PC-9 (cell line): ENCODE measurements around the gene ACTL8. TPM values are rescaled to one million over a fixed set of nuclear protein-coding genes. Genes with fewer than 3 reads are reported as not detected.

Source experiments
- BruUV-seq: library from RNA; stranded (reverse); fragments of 400-500 nt; replicated peaks from 2 replicates; lab custom pipeline; 2021; lab: Mats Ljungman, UMichigan
- CTCF ChIA-PET: fragments of 300-600 bp; sonication (Branson Sonifier 250); formaldehyde crosslinking; loops from one replicate; lab custom pipeline; 2022; ENCODE audit warnings: antibody characterized with exemption; lab: Charles Lee
- POLR2A ChIA-PET: fragments of 300-600 bp; sonication (Branson Sonifier 250); formaldehyde crosslinking; loops from one replicate; lab custom pipeline; 2022; ENCODE audit warnings: antibody characterized with exemption; ENCODE audit not compliant: unreplicated experiment; lab: Charles Lee
- DNase-seq, 2 experiments: peaks; one replicate each; pipeline versions ENCODE4 v3.0.0 to v3.0.0-alpha.2; 2015 to 2022; ENCODE audit warnings: mixed read lengths in 1 of 2
- H2AFZ ChIP-seq: fragments of 200-600 bp; sonication (generic); 2 replicates; pipeline ENCODE4 v1.8.1; 2017; ENCODE audit warnings: antibody characterized with exemption
- H3F3A ChIP-seq: fragments of 200-600 bp; sonication (generic); 2 replicates; pipeline ENCODE4 v1.8.1; 2017; ENCODE audit warnings: antibody characterized with exemption, mild to moderate bottlenecking, low read depth; ENCODE audit not compliant: insufficient read depth
- H3K27ac ChIP-seq: fragments of 200-600 bp; sonication (generic); 2 replicates; pipeline ENCODE4 v1.6.1; 2016; ENCODE audit warnings: mixed run types
- H3K27me3 ChIP-seq: fragments of 200-600 bp; sonication (generic); 2 replicates; pipeline ENCODE4 v1.6.1; 2016; ENCODE audit warnings: low read depth, mixed run types; ENCODE audit not compliant: insufficient read depth
- H3K36me3 ChIP-seq: fragments of 200-600 bp; sonication (generic); 2 replicates; pipeline ENCODE4 v1.6.1; 2016; ENCODE audit warnings: low read depth, mixed run types
- H3K4me1 ChIP-seq: fragments of 200-600 bp; sonication (generic); replicated peaks from 2 replicates; pipeline ENCODE4 v1.6.1; 2016; ENCODE audit warnings: mixed run types; ENCODE audit not compliant: insufficient read depth
- H3K4me2 ChIP-seq: fragments of 200-600 bp; sonication (generic); 2 replicates; pipeline ENCODE4 v1.6.1; 2017; ENCODE audit warnings: mixed run types
- H3K4me3 ChIP-seq: fragments of 200-600 bp; sonication (generic); 2 replicates; pipeline ENCODE4 v1.6.1; 2016; ENCODE audit warnings: mixed run types
- H3K79me2 ChIP-seq: fragments of 200-600 bp; sonication (generic); 2 replicates; pipeline ENCODE4 v1.6.1; 2017; ENCODE audit warnings: low read depth, mixed run types
- H3K9me2 ChIP-seq: fragments of 200-600 bp; sonication (generic); 2 replicates; pipeline ENCODE4 v1.8.1; 2017; ENCODE audit warnings: mild to moderate bottlenecking; ENCODE audit not compliant: insufficient read depth
- H3K9me3 ChIP-seq: fragments of 200-600 bp; sonication (generic); 2 replicates; pipeline ENCODE4 v1.8.1; 2016; ENCODE audit warnings: low read depth; ENCODE audit not compliant: insufficient read depth
- H4K20me1 ChIP-seq: fragments of 200-600 bp; sonication (generic); 2 replicates; pipeline ENCODE4 v1.8.1; 2017; ENCODE audit not compliant: insufficient read depth
- EZH2 ChIP-seq: fragments of 200-600 bp; sonication (generic); IDR thresholded peaks from 2 replicates; pipeline ENCODE4 v1.8.0; 2017; ENCODE audit warnings: antibody characterized with exemption, low read depth
- intact Hi-C: fragments of 100-400 bp; cut with micrococcal nuclease; formaldehyde crosslinking; loops from one replicate; pipeline ENCODE4 v1.10.0; 2022; ENCODE audit not compliant: unreplicated experiment
- total RNA-seq: library from RNA; stranded (reverse); gene quantifications from 2 replicates; pipeline ENCODE4 v1.2.3, GENCODE V29; 2021
- TF ChIP-seq, protein P1 (sequence below): fragments of 200-600 bp; sonication (generic); conservative IDR thresholded peaks from 2 replicates; pipeline ENCODE4 v1.6.1; 2017; ENCODE audit warnings: mixed run types, antibody characterized with exemption, mild to moderate bottlenecking, moderate library complexity

The ACTL8 gene
- total RNA-seq, 1 experiment from 2014 or later = 0.68 TPM

DNA sequence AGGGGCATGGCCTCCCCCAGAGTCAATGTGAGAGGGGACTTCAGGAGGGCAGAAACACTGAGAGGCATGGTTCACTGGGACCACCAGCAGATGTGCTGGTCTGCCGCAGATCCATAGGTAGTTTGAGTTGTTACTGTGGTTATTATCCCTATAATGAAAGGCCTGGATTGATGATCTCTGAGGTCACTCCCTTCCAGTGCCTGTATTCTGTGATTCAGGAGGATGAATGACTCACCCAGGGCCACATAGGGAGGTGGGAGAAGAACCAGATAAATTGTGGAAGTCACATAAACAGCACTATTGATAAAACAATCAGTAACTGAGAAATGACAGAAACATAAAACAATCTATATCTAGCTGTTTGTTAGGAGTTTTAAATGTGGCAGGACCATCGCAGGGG is 22.7 kb upstream of the ACTL8 start:
- H3K27ac ChIP-seq = no peak overlapping the region
- no peak overlapping the region for H3K4me3 ChIP-seq
- H3K4me1 ChIP-seq = no peaks in the 10 kb centered on the region
- no peaks in the 10 kb centered on the region for H3F3A ChIP-seq
- DNase-seq = no peak
- ChIA-PET CTCF (no interaction called here), POLR2A (no interaction called here)
- no peaks in the 10 kb centered on the region for H3K9me3 ChIP-seq
- no peaks in the 10 kb centered on the region for H3K79me2 ChIP-seq
- H3K9me2 ChIP-seq = no peaks in the 10 kb centered on the region
- TF ChIP-seq EZH2 = no peak
- TF ChIP-seq, protein P1, sequence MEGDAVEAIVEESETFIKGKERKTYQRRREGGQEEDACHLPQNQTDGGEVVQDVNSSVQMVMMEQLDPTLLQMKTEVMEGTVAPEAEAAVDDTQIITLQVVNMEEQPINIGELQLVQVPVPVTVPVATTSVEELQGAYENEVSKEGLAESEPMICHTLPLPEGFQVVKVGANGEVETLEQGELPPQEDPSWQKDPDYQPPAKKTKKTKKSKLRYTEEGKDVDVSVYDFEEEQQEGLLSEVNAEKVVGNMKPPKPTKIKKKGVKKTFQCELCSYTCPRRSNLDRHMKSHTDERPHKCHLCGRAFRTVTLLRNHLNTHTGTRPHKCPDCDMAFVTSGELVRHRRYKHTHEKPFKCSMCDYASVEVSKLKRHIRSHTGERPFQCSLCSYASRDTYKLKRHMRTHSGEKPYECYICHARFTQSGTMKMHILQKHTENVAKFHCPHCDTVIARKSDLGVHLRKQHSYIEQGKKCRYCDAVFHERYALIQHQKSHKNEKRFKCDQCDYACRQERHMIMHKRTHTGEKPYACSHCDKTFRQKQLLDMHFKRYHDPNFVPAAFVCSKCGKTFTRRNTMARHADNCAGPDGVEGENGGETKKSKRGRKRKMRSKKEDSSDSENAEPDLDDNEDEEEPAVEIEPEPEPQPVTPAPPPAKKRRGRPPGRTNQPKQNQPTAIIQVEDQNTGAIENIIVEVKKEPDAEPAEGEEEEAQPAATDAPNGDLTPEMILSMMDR = no peak
- intact Hi-C loops = no loop called here
- no TSS peak for BruUV-seq
- H3K36me3 ChIP-seq = no peaks in the 10 kb centered on the region
- no peak overlapping the region for H3K4me2 ChIP-seq
- H3K27me3 ChIP-seq = no peaks in the 10 kb centered on the region
- no peaks in the 10 kb centered on the region for H4K20me1 ChIP-seq
- no peak overlapping the region for H2AFZ ChIP-seq

DNA sequence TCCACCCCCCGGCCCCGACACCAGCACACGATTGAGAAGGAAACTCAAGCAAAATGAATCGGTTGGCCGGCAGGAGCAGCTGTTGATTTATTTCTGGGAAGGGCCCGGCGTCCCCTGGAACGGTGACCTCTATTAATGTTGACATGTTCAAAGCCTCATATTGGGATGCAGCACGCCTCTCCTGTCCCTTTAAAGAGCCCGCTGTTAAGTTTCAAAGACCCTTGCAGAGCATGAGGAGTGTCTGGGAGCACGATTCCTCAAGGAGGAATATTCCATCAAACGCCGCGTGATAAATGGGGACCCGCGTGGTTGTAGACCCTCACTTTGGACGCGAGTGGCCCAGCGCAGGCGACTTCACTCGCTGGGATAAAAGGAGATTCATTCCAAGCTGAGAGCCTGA is 21.5 kb upstream of the ACTL8 start:
- Histone ChIP-seq H3F3A (no peaks in the 10 kb centered on the region), H3K79me2 (no peaks in the 10 kb centered on the region), H4K20me1 (no peaks in the 10 kb centered on the region), H3K9me3 (no peaks in the 10 kb centered on the region), H3K27ac (no peak overlapping the region), H3K4me1 (no peaks in the 10 kb centered on the region), H3K9me2 (no peaks in the 10 kb centered on the region), H3K36me3 (no peaks in the 10 kb centered on the region), H2AFZ (no peak overlapping the region), H3K27me3 (no peaks in the 10 kb centered on the region), H3K4me2 (no peak overlapping the region), H3K4me3 (no peak overlapping the region)
- POLR2A ChIA-PET = interaction anchor here (0.5 to 0.6 kb wide), 2 partner anchors 408 to 816 kb away, joined by 3 to 6 read pairs; no protein-coding TSS in a partner anchor
- CTCF ChIA-PET = no interaction called here
- DNase-seq = no peak
- no TSS peak for BruUV-seq
- TF ChIP-seq, protein P1 = no peak
- no peak for TF ChIP-seq EZH2
- intact Hi-C loops = no loop called here

DNA sequence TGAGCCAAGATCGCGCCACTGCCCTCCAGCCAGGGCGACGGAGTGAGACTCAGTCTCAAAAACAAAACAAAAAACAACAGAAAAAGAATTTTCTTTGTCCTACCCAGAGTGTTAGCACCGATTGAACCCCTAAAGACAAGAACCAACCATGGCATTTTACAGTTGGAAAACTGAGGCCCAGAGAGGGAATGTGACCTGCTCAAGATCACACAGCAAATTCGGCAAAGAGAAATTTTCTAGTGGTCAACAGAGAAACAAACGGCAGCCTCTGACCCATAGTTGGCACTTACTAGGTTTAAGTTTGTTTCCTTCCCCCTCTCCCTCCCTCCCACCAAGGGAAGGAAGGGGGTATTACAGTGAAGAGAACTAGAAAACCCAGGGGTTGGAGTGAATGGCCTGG is 20.5 kb upstream of the ACTL8 start:
- H3K4me1 ChIP-seq = no peaks in the 10 kb centered on the region
- no peak overlapping the region for H3K27ac ChIP-seq
- H3K9me2 ChIP-seq = no peaks in the 10 kb centered on the region
- H2AFZ ChIP-seq = no peak overlapping the region
- H3K4me2 ChIP-seq = no peak overlapping the region
- no peaks in the 10 kb centered on the region for H3F3A ChIP-seq
- no peaks in the 10 kb centered on the region for H4K20me1 ChIP-seq
- no peak for DNase-seq
- no TSS peak for BruUV-seq
- H3K4me3 ChIP-seq = no peak overlapping the region
- POLR2A ChIA-PET = no interaction called here
- intact Hi-C loops = no loop called here
- H3K9me3 ChIP-seq = no peaks in the 10 kb centered on the region
- H3K79me2 ChIP-seq = no peaks in the 10 kb centered on the region
- CTCF ChIA-PET = no interaction called here
- no peaks in the 10 kb centered on the region; the same call in 1 of the 2 replicates for H3K27me3 ChIP-seq
- H3K36me3 ChIP-seq = no peaks in the 10 kb centered on the region
- TF ChIP-seq EZH2 = no peak
- TF ChIP-seq, protein P1 = no peak
